GM19438 (cell line): ENCODE measurements around the gene GAL3ST2.
"Not testable (repeated sequence)": the region's sequence is repeated elsewhere in the genome, so short reads cannot be mapped to it uniquely, and the experiment has no call there.

Experiments
- ATAC-seq: cut with Tn5 transposase; IDR thresholded peaks from one replicate; pipeline ENCODE4 v1.9.1; 2021; ENCODE audit warnings: low read depth; ENCODE audit not compliant: unreplicated experiment

The GAL3ST2 gene

DNA sequence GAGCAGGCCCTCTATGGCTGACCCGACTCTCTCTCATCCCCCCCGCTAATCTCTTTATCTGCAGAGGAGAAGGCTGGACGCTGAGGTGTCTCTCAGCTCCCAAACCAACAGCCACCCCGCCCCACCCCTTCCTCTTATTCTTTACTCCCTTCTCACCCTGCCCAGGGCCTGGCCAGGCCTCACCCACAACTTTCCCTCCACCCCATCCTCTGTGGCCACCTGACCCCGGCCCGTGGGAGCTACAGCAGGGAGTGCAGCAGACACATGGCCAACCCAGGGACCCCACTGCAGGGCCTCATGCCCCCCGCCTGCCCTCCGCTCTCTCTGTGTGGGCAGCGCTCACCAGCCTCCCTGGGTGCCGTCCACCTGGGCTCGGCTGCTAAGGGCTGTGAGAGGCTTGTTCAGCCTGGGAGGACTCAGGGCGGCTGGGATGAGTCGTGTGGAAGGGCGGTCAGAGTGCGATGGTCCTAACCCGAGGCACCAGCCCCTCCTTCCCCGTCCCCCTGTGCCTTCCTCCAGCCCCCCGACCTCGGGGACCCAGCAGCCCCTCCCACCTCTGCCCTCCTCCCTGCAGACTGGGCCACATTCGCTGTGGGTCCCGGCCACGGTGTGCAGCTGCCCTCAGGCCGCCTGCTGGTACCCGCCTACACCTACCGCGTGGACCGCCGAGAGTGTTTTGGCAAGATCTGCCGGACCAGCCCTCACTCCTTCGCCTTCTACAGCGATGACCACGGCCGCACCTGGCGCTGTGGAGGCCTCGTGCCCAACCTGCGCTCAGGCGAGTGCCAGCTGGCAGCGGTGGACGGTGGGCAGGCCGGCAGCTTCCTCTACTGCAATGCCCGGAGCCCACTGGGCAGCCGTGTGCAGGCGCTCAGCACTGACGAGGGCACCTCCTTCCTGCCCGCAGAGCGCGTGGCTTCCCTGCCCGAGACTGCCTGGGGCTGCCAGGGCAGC lies 39.1 kb downstream of the GAL3ST2 start:
- ATAC-seq, result no peak

- no peak for ATAC-seq
These were observed 40.0 kb downstream of the GAL3ST2 start for GRCh38 chr2:241816431-241817121.

- ATAC-seq, result no peak
These were observed 40.7 kb downstream of the GAL3ST2 start for GRCh38 chr2:241817126-241817820.

DNA sequence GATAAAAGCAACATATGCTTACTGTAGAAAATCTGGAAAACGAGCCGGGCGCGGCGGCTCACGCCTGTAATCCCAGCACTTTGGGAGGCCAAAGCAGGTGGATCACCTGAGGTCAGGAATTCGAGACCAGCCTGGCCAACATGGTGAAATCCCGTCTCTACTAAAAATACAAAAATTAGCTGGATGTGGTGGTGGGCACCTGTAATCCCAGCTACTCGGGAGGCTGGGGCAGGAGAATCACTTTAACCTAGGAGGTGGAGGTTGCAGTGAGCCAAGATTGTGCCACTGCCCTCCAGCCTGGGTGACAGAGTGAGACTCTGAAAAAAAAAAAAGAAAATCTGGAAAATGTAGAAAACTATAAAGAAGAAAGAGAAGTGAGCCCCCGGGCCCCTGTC lies 41.2 kb downstream of the GAL3ST2 start:
- not testable (repeated sequence) for ATAC-seq

GRCh38 chr2:241818229-241818942 lies 41.8 kb downstream of the GAL3ST2 start:
- no peak for ATAC-seq

DNA sequence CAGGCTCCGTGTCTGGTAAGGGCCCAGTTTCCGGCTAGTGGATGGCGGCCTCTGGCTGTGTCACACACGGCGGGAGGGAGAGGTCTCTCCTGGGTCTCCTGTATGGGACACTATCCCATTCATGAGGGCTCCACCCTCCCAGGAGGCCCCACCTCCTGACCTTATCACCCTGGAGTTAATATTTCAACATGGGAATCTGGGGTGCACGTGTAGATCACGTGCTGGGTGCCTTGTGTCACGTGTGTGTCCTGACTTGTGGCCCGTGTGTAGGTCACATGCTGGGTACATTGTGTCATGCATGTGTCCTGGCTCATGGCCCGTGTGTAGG lies 42.3 kb downstream of the GAL3ST2 start:
- ATAC-seq, result no peak

GRCh38 chr2:241819947-241820624 lies 43.5 kb downstream of the GAL3ST2 start:
- not testable (repeated sequence) for ATAC-seq

- ATAC-seq, result no peak
These were observed 44.2 kb downstream of the GAL3ST2 start for GRCh38 chr2:241820625-241821384.

- ATAC-seq, result no peak
These were observed 45.0 kb downstream of the GAL3ST2 start for GRCh38 chr2:241821460-241822263.

DNA sequence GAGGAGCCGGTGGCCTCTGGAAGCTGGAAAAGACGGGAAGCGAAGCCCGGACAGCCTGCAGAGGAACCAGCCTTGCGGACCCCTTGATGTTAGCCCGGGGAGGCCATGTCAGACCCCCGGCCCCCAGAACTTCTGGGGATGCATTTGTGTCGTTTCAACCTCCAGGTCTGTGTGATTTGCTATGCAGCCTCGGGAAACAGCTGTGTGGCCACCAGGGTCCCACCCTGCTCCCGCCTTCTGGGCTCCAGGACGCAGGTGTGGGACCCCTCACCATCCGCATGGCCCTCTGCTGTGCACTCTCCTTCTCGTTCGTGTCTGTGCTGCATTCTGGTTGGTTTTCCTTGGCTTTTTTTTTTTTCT lies 45.6 kb downstream of the GAL3ST2 start:
- ATAC-seq, result no peak

GRCh38 chr2:241823531-241824437 lies 47.2 kb downstream of the GAL3ST2 start:
- ATAC-seq, result not testable (repeated sequence)

GRCh38 chr2:241827394-241827793 lies 50.8 kb downstream of the GAL3ST2 start:
- ATAC-seq, result no peak

DNA sequence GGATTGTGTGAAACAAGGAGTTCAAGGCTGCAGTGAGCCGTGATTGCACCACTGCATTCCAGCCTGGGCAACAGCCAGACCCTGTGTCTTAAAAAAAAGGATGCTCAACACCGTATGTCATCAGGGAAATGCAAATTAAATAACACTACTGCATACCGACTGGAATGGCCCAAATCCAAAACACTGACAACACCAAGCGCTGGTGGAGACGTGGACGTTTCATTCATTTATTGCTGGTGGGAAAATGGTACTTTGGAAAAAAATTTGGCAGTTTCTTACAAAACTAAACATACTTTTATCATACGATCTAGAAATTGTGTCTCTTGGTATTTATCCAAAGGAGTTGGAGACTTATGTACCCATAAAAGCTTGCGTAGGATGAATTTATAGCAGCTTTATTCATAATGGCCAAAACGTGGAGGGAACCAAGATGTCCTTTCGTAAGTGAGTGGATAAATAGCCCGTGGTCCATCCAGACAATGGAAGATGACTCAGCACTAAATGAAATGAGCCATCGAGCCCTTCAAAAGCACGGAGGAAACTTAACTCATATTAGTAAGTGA lies 56.6 kb downstream of the GAL3ST2 start:
- no peak for ATAC-seq

DNA sequence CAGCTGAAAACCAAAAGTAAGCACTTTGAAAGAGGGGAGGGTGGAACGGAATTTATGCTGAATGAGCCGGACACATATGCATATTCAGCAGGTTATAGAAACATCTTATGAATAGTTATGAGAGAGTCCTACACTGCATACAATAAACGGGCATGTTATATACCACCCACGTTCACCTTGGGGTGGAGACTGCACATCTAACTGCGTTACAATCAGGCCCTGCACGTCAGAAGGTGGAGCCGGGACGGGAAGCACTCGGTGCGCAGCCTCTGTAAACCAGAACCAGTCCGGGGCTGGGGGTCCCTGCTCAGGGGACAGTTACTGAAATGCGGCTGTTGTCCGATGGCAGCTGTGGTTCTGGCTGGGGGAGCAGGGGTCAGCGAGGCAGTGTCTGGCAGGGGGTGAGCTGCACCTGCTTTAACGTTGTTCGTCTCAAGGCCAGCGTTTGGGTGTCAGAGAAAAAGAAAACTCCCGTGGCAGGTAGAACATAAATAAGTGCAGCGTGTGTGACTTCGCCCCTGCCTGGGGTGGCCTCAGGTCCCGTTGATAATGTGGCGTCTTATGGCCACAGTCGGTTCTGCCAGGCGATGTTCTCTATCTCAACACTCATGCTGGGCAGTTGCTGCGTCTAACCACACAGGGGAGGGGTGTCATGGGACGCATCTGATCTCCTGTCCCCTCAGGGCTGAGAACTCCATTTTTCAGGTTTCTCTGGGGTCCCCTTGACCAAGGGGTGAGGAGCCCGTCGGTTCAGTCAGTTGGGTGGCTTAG lies 57.3 kb downstream of the GAL3ST2 start:
- not testable (repeated sequence) for ATAC-seq

- no peak for ATAC-seq
These were observed 58.0 kb downstream of the GAL3ST2 start for GRCh38 chr2:241834527-241835210.

DNA sequence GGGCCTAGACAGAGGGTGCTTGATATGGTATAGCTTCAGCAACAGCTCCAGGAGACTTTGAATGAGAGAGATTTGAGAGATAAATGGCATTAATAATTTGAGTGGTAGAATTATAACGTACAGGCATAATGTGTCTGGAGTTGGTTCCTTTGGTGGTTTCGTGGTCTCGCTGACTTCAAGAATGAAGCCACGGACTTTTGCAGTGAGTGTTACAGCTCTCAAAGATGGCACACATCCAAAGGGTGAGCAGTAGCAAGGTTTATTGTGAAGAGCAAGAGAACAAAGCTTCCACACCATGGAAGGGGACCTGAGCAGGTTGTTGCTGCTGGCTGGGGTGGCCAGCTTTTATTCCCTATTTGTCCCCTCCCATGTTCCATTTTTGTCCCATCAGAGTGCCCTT lies 59.0 kb downstream of the GAL3ST2 start:
- ATAC-seq, result no peak
